Measurements from ENCODE around the gene GPC6.

GPC6 gene

GRCh38 chr13:94254737-94255136 lies 1028.1 kb downstream of the GPC6 start:
- Histone ChIP-seq H4K20me1 (ENCODE audit: insufficient read depth, low read length, poor library complexity, severe bottlenecking) (no peaks in the 10 kb centered on the region), H3K4me2 (ENCODE audit: low read depth, low read length, poor library complexity, severe bottlenecking) (no peak overlapping the region)
- no peak for TF ChIP-seq CTCF (conservative IDR thresholded peaks at IDR 0.05; ENCODE audit: low read length)
- no peak for TF ChIP-seq EZH2phosphoT487 (IDR thresholded peaks at IDR 0.05; ENCODE audit: borderline replicate concordance)

GRCh38 chr13:94256721-94257120 lies 1030.1 kb downstream of the GPC6 start:
- H4K20me1 ChIP-seq (ENCODE audit: insufficient read depth, low read length, poor library complexity, severe bottlenecking) = no peaks in the 10 kb centered on the region
- TF ChIP-seq EZH2phosphoT487 (IDR thresholded peaks at IDR 0.05; ENCODE audit: borderline replicate concordance) (no peak), CTCF (conservative IDR thresholded peaks at IDR 0.05; ENCODE audit: low read length) (no peak)
- H3F3A ChIP-seq (ENCODE audit: low read depth) = no peaks in the 10 kb centered on the region
- no peaks in the 10 kb centered on the region for H3K36me3 ChIP-seq (ENCODE audit: insufficient read depth, low read length)
- no peaks in the 10 kb centered on the region for H3K9me3 ChIP-seq (ENCODE audit: insufficient read depth, low read depth, low read length)
- H3K79me2 ChIP-seq (ENCODE audit: insufficient read depth, low read length) = no peaks in the 10 kb centered on the region
- H3K4me1 ChIP-seq (ENCODE audit: insufficient read depth, low read length, poor library complexity, severe bottlenecking) = no peaks in the 10 kb centered on the region
- no peak overlapping the region for H2AFZ ChIP-seq (ENCODE audit: low read length)
- no peak overlapping the region for H3K4me2 ChIP-seq (ENCODE audit: low read depth, low read length, poor library complexity, severe bottlenecking)
- no peak overlapping the region for H3K9ac ChIP-seq (ENCODE audit: low read depth, low read length, poor library complexity, severe bottlenecking)
- H3K9me2 ChIP-seq (replicated peaks; ENCODE audit: low read depth, low read length) = no peaks in the 10 kb centered on the region
- H3K27me3 ChIP-seq (ENCODE audit: insufficient read depth, low read length, poor library complexity, severe bottlenecking) = no peaks in the 10 kb centered on the region
- no peak overlapping the region for H3K4me3 ChIP-seq (ENCODE audit: low read length, poor library complexity, severe bottlenecking)

More at GRCh38 chr13:94254737-94255136, 1028.1 kb downstream of the GPC6 start:
- Histone ChIP-seq H3K79me2 (ENCODE audit: insufficient read depth, low read length) (no peaks in the 10 kb centered on the region), H3F3A (ENCODE audit: low read depth) (no peaks in the 10 kb centered on the region), H3K4me3 (ENCODE audit: low read length, poor library complexity, severe bottlenecking) (no peak overlapping the region), H3K9me3 (ENCODE audit: insufficient read depth, low read depth, low read length) (no peaks in the 10 kb centered on the region), H2AFZ (ENCODE audit: low read length) (no peak overlapping the region), H3K9ac (ENCODE audit: low read depth, low read length, poor library complexity, severe bottlenecking) (no peak overlapping the region), H3K27me3 (ENCODE audit: insufficient read depth, low read length, poor library complexity, severe bottlenecking) (no peaks in the 10 kb centered on the region), H3K36me3 (ENCODE audit: insufficient read depth, low read length) (no peaks in the 10 kb centered on the region), H3K9me2 (replicated peaks; ENCODE audit: low read depth, low read length) (no peaks in the 10 kb centered on the region), H3K4me1 (ENCODE audit: insufficient read depth, low read length, poor library complexity, severe bottlenecking) (no peaks in the 10 kb centered on the region)

- Histone ChIP-seq H3K79me2 (ENCODE audit: insufficient read depth, low read length) (no peaks in the 10 kb centered on the region), H2AFZ (ENCODE audit: low read length) (no peak overlapping the region), H4K20me1 (ENCODE audit: insufficient read depth, low read length, poor library complexity, severe bottlenecking) (no peaks in the 10 kb centered on the region), H3K4me1 (ENCODE audit: insufficient read depth, low read length, poor library complexity, severe bottlenecking) (no peaks in the 10 kb centered on the region), H3K36me3 (ENCODE audit: insufficient read depth, low read length) (no peaks in the 10 kb centered on the region), H3K27me3 (ENCODE audit: insufficient read depth, low read length, poor library complexity, severe bottlenecking) (no peaks in the 10 kb centered on the region), H3K9me2 (replicated peaks; ENCODE audit: low read depth, low read length) (no peaks in the 10 kb centered on the region), H3K4me3 (ENCODE audit: low read length, poor library complexity, severe bottlenecking) (no peak overlapping the region), H3F3A (ENCODE audit: low read depth) (no peaks in the 10 kb centered on the region), H3K9me3 (ENCODE audit: insufficient read depth, low read depth, low read length) (no peaks in the 10 kb centered on the region), H3K9ac (ENCODE audit: low read depth, low read length, poor library complexity, severe bottlenecking) (no peak overlapping the region), H3K4me2 (ENCODE audit: low read depth, low read length, poor library complexity, severe bottlenecking) (no peak overlapping the region)
- TF ChIP-seq CTCF (conservative IDR thresholded peaks at IDR 0.05; ENCODE audit: low read length) = no peak
- no peak for TF ChIP-seq EZH2phosphoT487 (IDR thresholded peaks at IDR 0.05; ENCODE audit: borderline replicate concordance)
Measured at GRCh38 chr13:94259984-94260383, 1033.4 kb downstream of the GPC6 start.
